Vagina (tissue), 2 donors: ENCODE measurements around the gene MAB21L1. TPM values are rescaled to one million over a fixed set of nuclear protein-coding genes. Genes with fewer than 3 reads are reported as not detected.

Experiments
- DNase-seq, 2 donors: peaks; one replicate each; pipeline ENCODE4 v3.0.0-alpha.2; 2017; ENCODE audit errors: extremely low spot score in 2 of 2
- H3K27ac ChIP-seq: fragments of 200-600 bp; sonication (generic); one replicate; pipeline ENCODE4 v1.5.1; 2019
- H3K27me3 ChIP-seq: fragments of 200-600 bp; sonication (generic); one replicate; pipeline ENCODE4 v1.5.1; 2019
- H3K36me3 ChIP-seq, 2 donors: fragments of 200-600 bp; sonication (generic); one replicate each; pipeline ENCODE4 v1.5.1; 2017 to 2019
- H3K4me1 ChIP-seq: fragments of 200-600 bp; sonication (generic); one replicate; pipeline ENCODE4 v1.5.1; 2019
- H3K4me3 ChIP-seq, 2 donors: fragments of 200-600 bp; sonication (generic); 1 replicate in 1 of 2; 2 replicates in 1 of 2; pipeline ENCODE4 v1.5.1; 2016 to 2019
- H3K9me3 ChIP-seq: fragments of 200-600 bp; sonication (generic); one replicate; pipeline ENCODE4 v1.5.1; 2019
- CTCF ChIP-seq, 3 experiments: fragments of 450-650 bp in 2 of 3; fragments of 200-600 bp in 1 of 3; sonication (generic) in 1 of 3; IDR thresholded peaks; one replicate each; pipeline ENCODE4 v1.5.1; 2017 to 2019; ENCODE audit warnings: antibody characterized with exemption in 3 of 3, mild to moderate bottlenecking in 2 of 3, moderate library complexity in 2 of 3
- POLR2A ChIP-seq, 2 donors: fragments of 450-650 bp; IDR thresholded peaks; one replicate each; pipeline ENCODE4 v1.6.1; 2017; ENCODE audit warnings: antibody characterized with exemption in 2 of 2, mild to moderate bottlenecking in 2 of 2, moderate library complexity in 2 of 2
- POLR2AphosphoS5 ChIP-seq, 2 donors: sonication (generic); formaldehyde crosslinking; IDR thresholded peaks; one replicate each; pipeline ENCODE4 v1.9.0; 2017; ENCODE audit warnings: antibody characterized with exemption in 2 of 2, mild to moderate bottlenecking in 2 of 2, low read depth in 1 of 2; ENCODE audit not compliant: insufficient read depth in 1 of 2
- intact Hi-C: fragments of 100-400 bp; cut with DNase I; formaldehyde crosslinking; loops from one replicate; pipeline ENCODE4 v1.15.1; 2023
- total RNA-seq: library from RNA; depleted of rRNA; stranded (reverse); fragments of >200 nt; gene quantifications from one replicate; pipeline ENCODE4 v1.2.3, GENCODE V29; 2016

The MAB21L1 gene
- total RNA-seq, 1 donor from 2014 or later: 0.74 TPM

GRCh38 chr13:35485424-35485823, 8.9 kb upstream of the MAB21L1 start:
- no peak for DNase-seq
- Histone ChIP-seq H3K4me3 (no peak overlapping the region), H3K9me3 (no peaks in the 10 kb centered on the region), H3K4me1 (peaks cover 5% of the 10 kb centered on the region), H3K27me3 (no peaks in the 10 kb centered on the region), H3K27ac (no peak overlapping the region), H3K36me3 (no peaks in the 10 kb centered on the region)
- intact Hi-C loops: no loop called here
- TF ChIP-seq POLR2AphosphoS5 (IDR thresholded peaks at IDR 0.05; ENCODE audit: insufficient read depth in 1 of 2, low read depth in 1 of 2) (no peak), POLR2A (IDR thresholded peaks at IDR 0.05) (no peak), CTCF (IDR thresholded peaks at IDR 0.05) (no peak)

- H3K36me3 ChIP-seq: no peaks in the 10 kb centered on the region
- intact Hi-C loops: no loop called here
- peaks cover 3% of the 10 kb centered on the region for H3K4me1 ChIP-seq
- no peak for TF ChIP-seq CTCF (IDR thresholded peaks at IDR 0.05)
- TF ChIP-seq POLR2AphosphoS5 (IDR thresholded peaks at IDR 0.05; ENCODE audit: insufficient read depth in 1 of 2, low read depth in 1 of 2): no peak
- H3K4me3 ChIP-seq: no peak overlapping the region
- no peaks in the 10 kb centered on the region for H3K9me3 ChIP-seq
- DNase-seq: no peak
- H3K27ac ChIP-seq: no peak overlapping the region
- no peaks in the 10 kb centered on the region for H3K27me3 ChIP-seq
Observed at GRCh38 chr13:35484384-35484783, 7.9 kb upstream of the MAB21L1 start.

GRCh38 chr13:35483761-35484160, 7.3 kb upstream of the MAB21L1 start:
- no peaks in the 10 kb centered on the region for H3K36me3 ChIP-seq
- intact Hi-C loops: no loop called here
- H3K9me3 ChIP-seq: no peaks in the 10 kb centered on the region
- TF ChIP-seq CTCF (IDR thresholded peaks at IDR 0.05) (no peak), POLR2AphosphoS5 (IDR thresholded peaks at IDR 0.05; ENCODE audit: insufficient read depth in 1 of 2, low read depth in 1 of 2) (no peak), POLR2A (IDR thresholded peaks at IDR 0.05) (no peak)
- H3K4me1 ChIP-seq: no peaks in the 10 kb centered on the region
- no peak for DNase-seq
- no peak overlapping the region for H3K4me3 ChIP-seq
- H3K27me3 ChIP-seq: no peaks in the 10 kb centered on the region
- H3K27ac ChIP-seq: no peak overlapping the region

GRCh38 chr13:35482527-35482926, 6.0 kb upstream of the MAB21L1 start:
- TF ChIP-seq POLR2AphosphoS5 (IDR thresholded peaks at IDR 0.05; ENCODE audit: insufficient read depth in 1 of 2, low read depth in 1 of 2) (no peak), POLR2A (IDR thresholded peaks at IDR 0.05) (no peak), CTCF (IDR thresholded peaks at IDR 0.05) (no peak)
- Histone ChIP-seq H3K36me3 (no peaks in the 10 kb centered on the region), H3K4me1 (no peaks in the 10 kb centered on the region), H3K9me3 (no peaks in the 10 kb centered on the region), H3K4me3 (no peak overlapping the region), H3K27me3 (no peaks in the 10 kb centered on the region), H3K27ac (no peak overlapping the region)
- DNase-seq: no peak
- intact Hi-C loops: no loop called here

- H3K36me3 ChIP-seq: no peaks in the 10 kb centered on the region
- H3K4me3 ChIP-seq: no peak overlapping the region
- H3K27me3 ChIP-seq: no peaks in the 10 kb centered on the region
- intact Hi-C loops: no loop called here
- TF ChIP-seq POLR2AphosphoS5 (IDR thresholded peaks at IDR 0.05; ENCODE audit: insufficient read depth in 1 of 2, low read depth in 1 of 2): no peak
- TF ChIP-seq CTCF (IDR thresholded peaks at IDR 0.05): no peak
- TF ChIP-seq POLR2A (IDR thresholded peaks at IDR 0.05): no peak
- H3K9me3 ChIP-seq: no peaks in the 10 kb centered on the region
- H3K4me1 ChIP-seq: no peaks in the 10 kb centered on the region
- no peak overlapping the region for H3K27ac ChIP-seq
- no peak for DNase-seq
Observed at GRCh38 chr13:35481777-35482176, 5.3 kb upstream of the MAB21L1 start.
